GM12892 (cell line): ENCODE results near the gene OR2B6.

ENCODE experiments used
- POLR2A ChIP-seq: IDR thresholded peaks from 2 replicates; pipeline ENCODE4 v1.6.1; 2011; ENCODE audit warnings: low read depth, low read length, control low read depth
- TAF1 ChIP-seq: IDR thresholded peaks from 2 replicates; pipeline ENCODE4 v1.6.1; 2011; ENCODE audit warnings: low read depth, mild to moderate bottlenecking, control low read depth, low read length, borderline replicate concordance

DNA sequence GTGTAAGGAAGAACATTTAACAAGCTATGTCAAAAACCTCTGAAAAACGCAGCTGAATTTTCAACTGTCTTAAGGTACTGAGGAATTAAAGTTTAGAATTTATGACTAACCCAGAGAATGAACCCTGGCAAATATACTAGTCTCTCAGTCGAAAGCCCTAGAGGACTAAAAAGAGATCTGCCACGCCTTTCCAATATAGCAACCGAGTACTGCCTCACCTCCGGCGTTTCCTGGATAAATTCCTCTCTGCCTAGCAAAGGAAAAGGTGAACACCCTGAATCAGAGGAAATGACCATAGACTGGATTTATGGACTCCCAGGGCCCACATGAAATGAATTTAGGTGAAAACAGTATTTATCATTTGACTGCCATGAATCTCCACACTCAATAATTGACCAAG, 32.9 kb upstream of the OR2B6 start:
- TF ChIP-seq POLR2A (no peak), TAF1 (no peak)
